Measurements from ENCODE around the gene TIGD1. TPM values are rescaled to one million over a fixed set of nuclear protein-coding genes. Genes with fewer than 3 reads are reported as not detected.

TIGD1 gene
- total RNA-seq, 1 donor from 2014 or later, result 8.8 TPM

DNA sequence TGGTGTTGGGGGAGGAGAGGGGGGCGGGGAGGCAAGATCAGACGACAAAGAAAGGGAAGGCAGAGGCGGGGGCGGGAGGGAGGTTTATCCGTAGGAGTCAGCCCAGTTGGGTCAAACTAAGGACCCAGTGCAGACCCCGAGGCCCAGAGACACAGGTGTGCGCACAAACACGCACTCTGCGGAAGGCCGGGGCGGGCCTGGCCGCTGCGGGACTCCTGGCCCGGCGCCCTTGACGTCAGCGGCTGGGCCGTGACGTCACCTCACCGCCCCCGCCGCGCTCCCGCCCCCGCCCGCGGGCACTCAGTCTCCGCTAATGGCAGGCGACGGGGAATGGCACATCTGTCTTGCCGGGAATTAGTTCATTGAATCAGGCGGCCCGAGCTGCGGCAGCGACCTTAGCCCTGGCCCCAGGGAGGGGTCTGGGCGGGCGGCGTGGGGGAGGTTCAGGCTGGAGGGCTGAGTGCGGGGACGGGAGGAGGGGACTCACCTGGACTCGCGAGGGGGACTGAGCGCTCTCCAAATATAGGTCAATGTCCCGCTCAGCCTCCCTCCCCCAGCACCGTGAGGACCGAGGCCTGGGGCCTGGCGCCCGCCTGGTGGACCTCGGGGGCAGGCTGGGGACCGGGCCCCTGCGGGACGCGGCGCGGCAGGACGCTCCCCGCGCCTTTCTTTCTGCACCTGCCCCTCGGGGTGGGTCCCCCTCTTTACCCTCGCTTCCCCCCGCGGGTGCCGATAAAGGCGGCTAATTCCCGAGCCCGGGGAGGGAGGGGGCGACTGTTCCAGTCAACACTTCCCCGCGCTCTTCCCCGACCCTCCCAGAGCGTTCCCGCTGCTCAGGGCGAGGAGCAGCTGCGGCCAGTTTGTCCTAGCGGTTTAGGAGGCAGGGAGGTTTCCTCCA, 47.2 kb downstream of the TIGD1 start:
- intact Hi-C loops (cut with micrococcal nuclease), result no loop called here

GRCh38 chr2:232502511-232502910, 47.8 kb downstream of the TIGD1 start:
- intact Hi-C loops (cut with micrococcal nuclease), result no loop called here

DNA sequence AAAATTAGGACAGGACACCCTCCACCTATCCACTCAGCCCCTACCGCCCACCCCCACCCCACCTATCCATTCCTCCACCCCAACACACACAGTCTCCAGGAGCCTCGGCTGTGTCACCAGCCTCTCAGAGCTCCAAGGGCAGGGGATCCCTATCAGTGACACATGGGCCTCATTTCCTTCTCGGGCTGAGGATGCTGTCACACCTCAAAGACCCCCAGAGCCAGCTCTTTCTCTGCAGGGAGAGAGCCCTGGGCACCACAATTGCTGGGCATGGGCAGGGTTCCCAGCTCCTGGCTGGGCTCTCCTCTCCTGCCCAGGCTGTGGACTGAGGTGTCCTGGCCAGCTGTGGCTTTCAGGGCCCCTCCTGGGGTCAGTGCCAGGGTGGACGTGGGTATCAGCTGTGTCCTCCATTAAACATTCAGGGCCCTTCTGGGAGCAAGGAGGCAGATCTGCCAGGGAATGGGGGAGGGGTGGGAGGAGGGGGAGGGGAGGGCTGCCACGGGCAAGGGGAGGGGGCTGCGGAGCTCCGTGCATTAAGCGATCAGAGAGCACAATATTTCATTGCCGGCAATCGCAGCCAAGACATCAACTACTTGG, 48.5 kb downstream of the TIGD1 start:
- intact Hi-C loops (cut with micrococcal nuclease), result no loop called here

DNA sequence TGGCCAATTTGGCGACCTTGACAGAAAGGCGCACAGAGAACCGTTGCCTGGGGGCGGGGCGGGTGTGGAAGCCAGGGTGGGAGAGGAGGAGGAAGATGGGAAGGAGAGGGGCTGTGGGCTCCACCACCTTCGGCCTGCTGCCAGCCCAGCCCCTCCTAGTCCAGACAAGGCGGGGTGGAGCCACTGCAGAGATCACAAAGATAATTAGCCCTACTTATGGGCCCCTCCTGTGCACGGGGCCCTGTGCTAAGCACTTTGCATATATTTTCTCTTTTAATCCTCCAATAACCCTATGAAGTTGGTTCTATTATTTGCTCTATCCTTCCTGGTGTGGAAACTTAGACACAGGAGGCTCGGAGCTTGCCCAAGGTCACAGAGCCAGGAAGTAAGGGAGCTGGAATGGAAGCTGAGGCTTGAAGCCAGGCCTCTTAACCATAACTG, 49.0 kb downstream of the TIGD1 start:
- intact Hi-C loops (cut with micrococcal nuclease), result no loop called here

DNA sequence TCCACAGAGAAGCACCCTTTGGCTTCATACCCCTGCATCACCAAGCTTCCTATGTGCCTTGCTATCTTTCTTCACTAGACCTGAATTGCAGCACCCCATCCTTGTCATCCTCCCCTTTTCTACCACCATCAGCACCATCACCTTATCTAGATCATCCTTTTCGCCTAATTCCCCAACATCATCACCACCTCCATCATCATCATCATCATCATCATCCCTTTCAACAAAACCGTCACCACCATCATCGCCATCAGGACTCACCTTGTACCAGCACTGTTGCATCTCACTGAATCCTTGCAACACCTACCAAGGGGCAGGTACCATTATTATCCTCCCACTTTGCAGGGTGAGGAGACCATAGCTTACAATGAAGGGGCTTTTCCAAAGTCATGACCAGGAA, 51.9 kb downstream of the TIGD1 start:
- intact Hi-C loops (cut with micrococcal nuclease), result no loop called here

Other genes starting within 250 kb of the TIGD1 start
- not detected in 2 replicates for gene ALPP, start 171.8 kb downstream of the TIGD1 start, total RNA-seq
- gene ALPG, start 143.7 kb downstream of the TIGD1 start, total RNA-seq, result not detected in 2 replicates
- not detected in 2 replicates for gene ALPI, start 94.4 kb downstream of the TIGD1 start, total RNA-seq
- gene ECEL1, start 62.7 kb downstream of the TIGD1 start, total RNA-seq, result 0.07 TPM in 1 of 2 replicates, not detected in the other
- not detected in 2 replicates for gene PRSS56, start 30.2 kb downstream of the TIGD1 start, total RNA-seq
- gene CHRND, start 24.4 kb downstream of the TIGD1 start, total RNA-seq, result not detected in 2 replicates
- not detected in 2 replicates for gene CHRNG, start 10.9 kb downstream of the TIGD1 start, total RNA-seq
- gene EIF4E2, start 132 bp upstream of the TIGD1 start, total RNA-seq, result 79.0 and 79.3 TPM in 2 replicates
- gene EFHD1, start 83.0 kb upstream of the TIGD1 start, total RNA-seq, result 1.0 and 1.1 TPM in 2 replicates
- 62.5 and 71.8 TPM in 2 replicates for gene GIGYF2, start 146.8 kb upstream of the TIGD1 start, total RNA-seq
- not detected in 2 replicates for gene KCNJ13, start 226.0 kb upstream of the TIGD1 start, total RNA-seq